GM12874 (cell line): Measurements from ENCODE around the gene JAK1.

ENCODE experiments used
- TF ChIP-seq, protein P1 (sequence below): IDR thresholded peaks from 2 replicates; pipeline ENCODE4 v1.5.1; 2011; ENCODE audit warnings: low read depth, mild to moderate bottlenecking, control low read depth, low read length, moderate library complexity; ENCODE audit not compliant: insufficient read depth

Gene JAK1

DNA sequence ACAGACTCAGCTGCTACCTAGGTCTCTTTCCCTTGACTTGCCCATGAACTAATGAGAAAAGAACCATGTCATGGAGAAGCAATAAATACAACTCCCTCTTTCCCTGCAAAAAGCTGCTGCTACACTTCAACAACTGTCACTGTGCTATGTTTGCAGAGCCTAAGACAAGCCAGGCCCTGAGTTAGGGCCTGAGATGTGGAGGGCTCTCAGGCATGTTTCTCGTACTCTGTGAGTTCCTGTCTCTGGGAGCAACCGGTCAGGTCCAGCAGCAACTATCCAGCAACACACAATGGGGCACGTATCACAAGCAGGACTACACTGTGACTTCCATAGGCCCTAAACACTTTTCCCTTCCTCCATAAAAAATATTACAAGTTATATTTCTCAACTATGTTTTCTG lies 91.7 kb downstream of the JAK1 start:
- TF ChIP-seq, protein P1, sequence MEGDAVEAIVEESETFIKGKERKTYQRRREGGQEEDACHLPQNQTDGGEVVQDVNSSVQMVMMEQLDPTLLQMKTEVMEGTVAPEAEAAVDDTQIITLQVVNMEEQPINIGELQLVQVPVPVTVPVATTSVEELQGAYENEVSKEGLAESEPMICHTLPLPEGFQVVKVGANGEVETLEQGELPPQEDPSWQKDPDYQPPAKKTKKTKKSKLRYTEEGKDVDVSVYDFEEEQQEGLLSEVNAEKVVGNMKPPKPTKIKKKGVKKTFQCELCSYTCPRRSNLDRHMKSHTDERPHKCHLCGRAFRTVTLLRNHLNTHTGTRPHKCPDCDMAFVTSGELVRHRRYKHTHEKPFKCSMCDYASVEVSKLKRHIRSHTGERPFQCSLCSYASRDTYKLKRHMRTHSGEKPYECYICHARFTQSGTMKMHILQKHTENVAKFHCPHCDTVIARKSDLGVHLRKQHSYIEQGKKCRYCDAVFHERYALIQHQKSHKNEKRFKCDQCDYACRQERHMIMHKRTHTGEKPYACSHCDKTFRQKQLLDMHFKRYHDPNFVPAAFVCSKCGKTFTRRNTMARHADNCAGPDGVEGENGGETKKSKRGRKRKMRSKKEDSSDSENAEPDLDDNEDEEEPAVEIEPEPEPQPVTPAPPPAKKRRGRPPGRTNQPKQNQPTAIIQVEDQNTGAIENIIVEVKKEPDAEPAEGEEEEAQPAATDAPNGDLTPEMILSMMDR = no peak

GRCh38 chr1:64873576-64873975 lies 92.8 kb downstream of the JAK1 start:
- TF ChIP-seq, protein P1 = no peak

- TF ChIP-seq, protein P1 = no peak
Measured at GRCh38 chr1:64872067-64872466, 94.3 kb downstream of the JAK1 start.

GRCh38 chr1:64871256-64871655 lies 95.1 kb downstream of the JAK1 start:
- TF ChIP-seq, protein P1 = no peak

- TF ChIP-seq, protein P1 = no peak
Measured at GRCh38 chr1:64867266-64867665, 99.1 kb downstream of the JAK1 start.

DNA sequence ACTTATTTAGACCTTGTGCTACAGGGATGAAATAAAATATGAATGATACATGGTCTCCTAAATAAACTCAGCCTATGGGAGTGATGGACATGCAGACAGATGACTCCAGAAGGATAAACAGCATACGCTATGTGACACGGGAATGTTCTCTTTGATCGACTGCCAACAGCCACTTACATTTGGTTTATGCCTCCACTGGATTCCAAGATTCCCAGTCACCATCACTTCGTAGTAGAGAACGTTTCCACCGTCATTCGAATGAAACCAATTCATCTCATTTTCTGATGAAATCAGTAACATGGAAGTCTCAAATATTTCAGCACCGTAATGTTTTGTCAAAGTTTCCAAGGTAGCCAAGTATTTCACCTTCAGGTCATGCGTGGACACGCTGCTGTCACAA lies 99.7 kb downstream of the JAK1 start:
- TF ChIP-seq, protein P1 = no peak

DNA sequence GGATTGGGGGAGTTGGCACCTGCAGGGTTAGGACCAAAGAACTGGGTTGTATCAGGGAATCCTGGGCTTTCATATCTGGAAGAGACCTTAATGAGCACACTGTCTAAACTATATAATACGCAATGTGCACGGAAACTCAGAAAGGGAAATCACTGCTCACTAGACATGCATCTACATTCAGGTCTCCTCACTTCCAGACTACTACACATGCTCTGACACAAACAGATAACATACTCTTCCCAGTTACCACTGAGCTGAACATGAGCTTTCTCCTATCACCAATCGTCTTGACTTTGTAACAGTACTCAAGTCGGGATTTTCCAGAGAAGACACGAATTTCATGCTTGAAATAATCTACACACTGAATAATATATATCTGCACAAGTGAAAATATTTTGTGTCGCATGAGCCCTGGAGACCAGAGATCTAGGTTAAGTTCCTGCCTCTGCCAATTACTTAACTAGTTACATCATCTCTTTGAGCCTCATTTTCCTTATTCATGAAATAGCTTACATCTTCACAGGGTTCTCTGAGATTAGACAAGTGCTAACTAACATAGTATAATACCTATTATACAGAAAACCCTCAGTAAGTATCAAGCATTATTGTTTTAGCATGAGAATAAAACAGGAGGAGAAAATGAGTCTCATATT lies 101.1 kb downstream of the JAK1 start:
- TF ChIP-seq, protein P1 = no peak
